Caki2 (cell line): ENCODE results near the gene TBX4. TPM values are rescaled to one million over a fixed set of nuclear protein-coding genes. Genes with fewer than 3 reads are reported as not detected.
A peak's percentile ranks its signal among the peaks of the same experiment; 100 is the strongest.

Experiments used
- DNase-seq: peaks from one replicate; pipeline ENCODE4 v3.0.0-alpha.2; 2015; ENCODE audit warnings: low read depth
- in situ Hi-C: cut with HindIII; loops from 2 replicates; pipeline ENCODE4 v1.10.0; 2016; ENCODE audit warnings: low sequenced_read_pairs, low pct_unique_long_range_greater_than_20kb, mixed read lengths
- total RNA-seq: library from RNA; depleted of rRNA; stranded (reverse); fragments of >200 nt; shearing (Covaris generic); gene quantifications from 2 replicates; pipeline ENCODE4 v1.2.3, GENCODE V29; 2014; ENCODE audit warnings: low replicate concordance; rRNA removed

Gene TBX4
- total RNA-seq, result 1.7 TPM in 1 of 2 replicates, not detected in the other

GRCh38 chr17:61452301-61453290, at the start of gene TBX4:
Gene TBX4 (plus strand): TSS chr17:61452422. CDS start chr17:61456491, 4,069 bp downstream.
- DNase-seq, result no peak
- in situ Hi-C loops, result no loop called here

GRCh38 chr17:61402978-61403800, 49.0 kb upstream of the TBX4 start:
- no peak for DNase-seq
- in situ Hi-C loops, result no loop called here

GRCh38 chr17:61403801-61404662, 48.2 kb upstream of the TBX4 start:
- in situ Hi-C loops, result no loop called here
- no peak for DNase-seq

GRCh38 chr17:61404663-61404912, 47.6 kb upstream of the TBX4 start:
- in situ Hi-C loops, result no loop called here
- no peak for DNase-seq

GRCh38 chr17:61404913-61405685, 47.1 kb upstream of the TBX4 start:
- no peak for DNase-seq
- in situ Hi-C loops, result no loop called here

GRCh38 chr17:61405686-61406536, 46.3 kb upstream of the TBX4 start:
- in situ Hi-C loops, result no loop called here
- DNase-seq, result no peak

- in situ Hi-C loops, result no loop called here
- no peak for DNase-seq
Measured at GRCh38 chr17:61406537-61406845, 45.7 kb upstream of the TBX4 start.

- no peak for DNase-seq
- in situ Hi-C loops, result no loop called here
Measured at GRCh38 chr17:61406971-61407911, 45.0 kb upstream of the TBX4 start.

GRCh38 chr17:61408151-61409041, 43.8 kb upstream of the TBX4 start:
- no peak for DNase-seq
- in situ Hi-C loops, result no loop called here

- DNase-seq, result peak; percentile 47
- in situ Hi-C loops, result no loop called here
Measured at GRCh38 chr17:61409301-61410112, 42.7 kb upstream of the TBX4 start.

- in situ Hi-C loops, result no loop called here
- no peak for DNase-seq
Measured at GRCh38 chr17:61410141-61411010, 41.8 kb upstream of the TBX4 start.

GRCh38 chr17:61411011-61411260, 41.3 kb upstream of the TBX4 start:
- no peak for DNase-seq
- in situ Hi-C loops, result no loop called here

- in situ Hi-C loops, result no loop called here
- no peak for DNase-seq
Measured at GRCh38 chr17:61411261-61412142, 40.7 kb upstream of the TBX4 start.
